Loucy (cell line): ENCODE data around the gene TRPV6.

ENCODE experiments used
- CTCF ChIP-seq: fragments of 200-600 bp; sonication (generic); conservative IDR thresholded peaks from 2 replicates; pipeline ENCODE4 v1.5.1; 2014; ENCODE audit warnings: mild to moderate bottlenecking, antibody characterized with exemption, low read length
- EZH2phosphoT487 ChIP-seq: fragments of 200-600 bp; IDR thresholded peaks from 2 replicates; pipeline ENCODE4 v1.6.1; 2018; ENCODE audit warnings: antibody characterized with exemption, mild to moderate bottlenecking, moderate library complexity, borderline replicate concordance

DNA sequence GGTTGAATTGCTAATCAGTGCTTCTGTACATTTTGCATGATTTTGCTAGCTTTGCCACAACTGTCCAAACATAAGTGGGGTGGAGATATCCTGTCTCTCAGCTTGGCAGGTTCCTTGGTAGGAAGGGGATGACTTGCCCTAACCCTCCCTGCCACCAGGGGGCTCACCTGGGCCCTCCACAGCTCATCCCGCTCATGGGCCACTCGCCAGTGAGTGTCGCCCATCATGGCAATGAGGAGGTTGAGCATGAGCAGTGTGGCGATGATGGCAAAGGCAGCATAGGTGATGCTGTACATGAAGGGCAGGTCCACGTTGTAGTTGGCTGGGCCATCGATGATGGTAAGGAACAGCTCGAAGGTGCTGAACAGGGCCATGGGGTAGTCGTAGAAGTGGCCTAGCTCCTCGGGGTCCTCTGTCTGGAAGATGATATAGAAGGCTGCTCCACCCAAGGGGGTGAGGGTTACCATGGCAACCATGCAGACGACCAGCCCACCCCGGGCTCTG lies 12.2 kb downstream of the TRPV6 start:
- TF ChIP-seq CTCF (peak; percentile 82), EZH2phosphoT487 (no peak)
